HG02938 (cell line): Measurements from ENCODE around the gene ABCB8.
"Not testable (repeated sequence)": the region's sequence is repeated elsewhere in the genome, so short reads cannot be mapped to it uniquely, and the experiment has no call there.

ENCODE experiments used
- ATAC-seq: cut with Tn5 transposase; IDR thresholded peaks from one replicate; pipeline ENCODE4 v1.9.1; 2021; ENCODE audit warnings: mild to moderate bottlenecking, moderate library complexity; ENCODE audit not compliant: unreplicated experiment

Gene ABCB8

DNA sequence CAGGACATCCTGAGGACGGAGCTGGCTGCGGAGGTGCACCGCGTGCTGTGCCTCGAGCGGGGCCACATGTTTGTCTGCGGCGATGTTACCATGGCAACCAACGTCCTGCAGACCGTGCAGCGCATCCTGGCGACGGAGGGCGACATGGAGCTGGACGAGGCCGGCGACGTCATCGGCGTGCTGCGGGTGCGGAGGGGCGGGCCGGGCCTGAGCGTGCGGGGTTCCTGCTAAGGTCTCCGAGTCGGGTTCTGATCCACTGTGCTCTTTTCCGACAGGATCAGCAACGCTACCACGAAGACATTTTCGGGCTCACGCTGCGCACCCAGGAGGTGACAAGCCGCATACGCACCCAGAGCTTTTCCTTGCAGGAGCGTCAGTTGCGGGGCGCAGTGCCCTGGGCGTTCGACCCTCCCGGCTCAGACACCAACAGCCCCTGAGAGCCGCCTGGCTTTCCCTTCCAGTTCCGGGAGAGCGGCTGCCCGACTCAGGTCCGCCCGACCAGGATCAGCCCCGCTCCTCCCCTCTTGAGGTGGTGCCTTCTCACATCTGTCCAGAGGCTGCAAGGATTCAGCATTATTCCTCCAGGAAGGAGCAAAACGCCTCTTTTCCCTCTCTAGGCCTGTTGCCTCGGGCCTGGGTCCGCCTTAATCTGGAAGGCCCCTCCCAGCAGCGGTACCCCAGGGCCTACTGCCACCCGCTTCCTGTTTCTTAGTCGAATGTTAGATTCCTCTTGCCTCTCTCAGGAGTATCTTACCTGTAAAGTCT is 14.3 kb upstream of the ABCB8 start:
- peak; percentile 47 for ATAC-seq

DNA sequence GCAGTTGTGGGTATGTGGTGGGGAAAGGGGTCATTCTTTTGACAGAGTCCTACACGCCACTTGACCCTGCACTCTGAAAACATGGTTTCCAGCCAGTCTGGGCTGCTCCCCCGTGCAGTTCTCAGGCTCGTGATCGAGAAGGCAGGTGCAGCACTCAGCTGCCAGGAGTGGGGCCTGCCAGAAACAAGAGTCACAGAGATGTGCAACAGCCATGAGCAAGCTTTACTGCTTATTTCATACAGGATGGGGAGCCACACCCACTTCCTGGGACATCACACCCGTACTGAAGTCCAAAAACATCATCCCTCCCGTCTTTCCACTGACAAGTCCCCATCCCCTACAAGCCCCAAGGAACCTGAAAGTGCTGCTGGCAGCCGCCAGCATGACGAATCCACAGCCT is 13.3 kb upstream of the ABCB8 start:
- ATAC-seq, result no peak

DNA sequence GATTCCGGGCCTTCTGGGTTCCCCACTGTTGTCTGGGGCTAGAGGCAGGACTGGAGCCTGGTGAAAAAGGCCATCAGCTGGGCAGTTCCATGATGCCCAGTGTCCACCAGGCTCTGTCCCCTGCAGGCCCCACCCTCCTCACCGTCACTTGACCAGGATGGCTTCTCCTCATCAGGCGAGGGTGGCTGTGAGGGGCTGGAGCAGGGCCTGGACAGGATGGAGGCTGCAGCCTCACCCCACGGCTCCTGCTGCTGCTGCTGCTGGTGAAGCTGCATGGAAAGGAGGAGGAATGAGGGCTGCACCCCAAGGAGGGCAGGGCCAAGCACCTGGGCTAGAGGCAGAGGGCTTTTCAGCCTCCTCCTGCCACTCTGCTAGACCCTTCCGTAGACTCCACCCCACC is 12.3 kb upstream of the ABCB8 start:
- no peak for ATAC-seq

DNA sequence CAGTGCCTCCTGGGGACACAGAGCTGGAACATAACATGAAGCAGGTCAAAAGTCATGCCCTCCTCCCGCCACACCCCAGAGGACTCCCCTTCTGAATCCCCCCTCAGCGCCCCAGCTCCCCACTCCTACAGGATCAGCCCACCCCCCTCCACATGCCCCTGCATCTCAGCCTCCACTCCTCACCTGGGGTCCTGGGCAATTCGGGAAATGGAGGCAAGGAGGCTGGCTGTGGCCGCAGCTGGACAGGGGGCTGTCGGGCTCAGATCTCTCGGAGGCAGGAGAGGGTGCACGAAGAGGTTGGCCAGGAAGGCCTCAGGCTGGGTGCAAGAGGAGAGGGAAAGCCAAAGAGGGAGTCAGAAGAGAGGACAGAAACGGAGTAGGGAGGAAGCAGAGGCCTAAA is 11.7 kb upstream of the ABCB8 start:
- ATAC-seq, result no peak

DNA sequence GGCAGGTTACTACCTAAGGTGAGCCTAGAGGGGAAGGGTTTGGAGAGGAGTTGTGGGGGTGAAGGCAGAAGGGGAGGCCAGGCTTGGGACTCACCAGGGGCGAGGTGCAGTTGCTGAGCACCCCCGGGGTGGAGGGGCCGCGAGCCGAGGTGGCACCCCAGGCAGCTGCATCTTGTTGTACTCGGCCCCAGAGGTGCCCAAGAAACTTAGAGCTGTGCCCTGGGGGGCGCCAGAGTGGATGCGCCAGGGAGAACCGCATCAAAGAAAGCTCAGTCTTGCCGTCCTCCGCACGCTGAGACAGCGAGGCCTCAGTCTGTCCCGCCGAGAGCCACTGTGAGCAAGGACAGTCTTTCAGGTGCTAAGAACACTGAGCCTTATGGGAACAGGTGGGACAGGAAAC is 11.3 kb upstream of the ABCB8 start:
- ATAC-seq, result no peak

DNA sequence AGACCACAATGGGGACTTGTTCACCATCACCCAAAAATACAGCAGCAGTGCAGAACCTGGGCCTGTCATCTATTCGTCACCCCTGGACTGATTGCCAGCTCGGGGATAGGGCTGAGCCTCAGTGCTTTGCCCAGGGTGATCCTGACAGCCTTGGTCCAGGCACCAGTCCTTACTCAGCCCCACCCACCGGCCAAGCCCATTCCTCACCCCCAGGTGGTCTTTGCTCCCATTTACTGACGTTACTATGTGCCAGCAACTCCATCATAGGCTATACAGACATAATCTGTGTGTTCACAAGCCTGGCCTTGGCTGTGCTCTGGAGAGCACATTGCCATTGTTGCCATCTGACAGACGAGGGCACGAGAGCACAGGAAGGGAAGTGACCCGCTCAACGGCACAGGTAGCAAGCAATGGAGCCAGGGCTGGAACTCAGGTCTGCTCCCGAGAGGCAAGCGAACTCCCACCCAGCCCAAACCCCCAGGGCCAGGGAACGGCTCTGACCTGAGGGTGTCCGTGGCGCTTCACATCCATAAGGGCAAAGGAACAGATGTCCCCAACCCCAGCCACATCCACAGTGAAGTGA is 10.8 kb upstream of the ABCB8 start:
- ATAC-seq, result no peak

DNA sequence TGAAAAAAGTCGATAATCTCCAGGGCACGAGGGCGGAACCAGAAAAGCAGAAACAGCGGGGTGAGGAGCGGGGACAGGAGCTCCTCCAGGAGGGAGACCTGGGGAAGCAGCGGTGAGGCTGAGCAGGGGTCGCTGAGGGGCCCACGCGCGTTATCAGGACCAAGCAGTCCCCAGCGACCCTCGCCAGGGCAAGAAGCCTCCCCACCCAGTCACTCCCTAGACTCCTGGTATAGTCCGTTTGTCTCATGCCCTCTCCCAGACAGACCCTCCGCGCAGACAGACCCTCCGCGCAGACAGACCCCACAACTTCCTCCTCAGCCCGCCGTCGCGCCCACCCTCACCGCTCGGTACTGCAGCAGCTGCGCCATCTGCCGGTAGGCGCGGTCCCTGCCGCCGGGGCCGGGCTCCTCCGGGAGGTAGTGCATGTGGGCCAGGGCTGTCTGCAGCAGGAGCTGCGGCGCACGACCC is 10.3 kb upstream of the ABCB8 start:
- ATAC-seq, result no peak

DNA sequence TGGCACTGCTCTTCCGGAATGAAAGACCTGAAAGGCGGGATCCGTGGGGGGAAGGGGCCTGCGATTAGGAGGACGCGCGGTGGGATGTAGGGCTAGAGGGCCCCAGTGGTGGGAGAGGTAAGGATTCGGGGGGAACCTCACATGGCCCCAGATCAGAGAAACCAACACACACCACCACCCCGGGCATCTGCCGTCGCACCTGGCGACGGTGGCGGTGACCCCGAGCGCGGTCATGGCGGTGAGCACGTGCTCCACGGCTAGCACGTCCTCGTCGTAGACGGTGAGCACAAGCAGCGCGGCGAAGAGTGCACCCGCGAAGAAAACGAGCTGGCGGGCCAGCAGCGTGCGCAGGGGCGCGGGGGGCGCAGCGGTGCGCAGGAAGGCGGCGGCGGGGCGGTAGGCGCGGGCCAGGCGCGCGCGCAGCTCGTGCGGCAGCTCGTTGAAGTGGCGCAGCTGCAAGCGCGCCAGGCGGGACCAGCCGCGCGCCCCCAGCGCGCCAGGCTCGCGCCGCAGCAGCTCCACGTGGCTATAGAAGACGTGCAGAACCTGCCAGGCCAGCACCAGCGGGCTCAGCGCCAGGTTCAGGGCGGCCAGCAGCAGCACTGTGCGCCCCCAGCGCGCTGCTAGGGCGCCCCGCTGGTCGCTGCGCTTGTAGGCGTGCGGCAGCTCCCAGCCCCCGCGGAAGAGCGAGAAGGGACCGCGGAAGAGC is 9.7 kb upstream of the ABCB8 start:
- no peak for ATAC-seq

DNA sequence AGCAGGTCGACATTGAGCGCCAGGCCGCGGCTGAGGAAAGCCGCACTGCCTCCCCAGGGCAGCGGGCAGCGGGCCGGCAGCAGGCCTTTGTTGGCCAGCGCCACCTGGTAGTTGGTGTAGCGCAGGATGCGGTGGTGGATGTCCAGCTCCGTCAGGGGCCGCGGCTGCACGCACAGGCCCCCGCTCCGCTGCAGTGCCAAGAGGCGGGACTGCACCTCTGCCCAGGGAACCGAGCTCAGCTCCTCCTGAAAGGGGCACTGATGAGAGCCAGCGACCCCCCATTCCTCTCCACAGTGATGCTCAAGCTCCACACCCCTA is 9.2 kb upstream of the ABCB8 start:
- ATAC-seq, result no peak

DNA sequence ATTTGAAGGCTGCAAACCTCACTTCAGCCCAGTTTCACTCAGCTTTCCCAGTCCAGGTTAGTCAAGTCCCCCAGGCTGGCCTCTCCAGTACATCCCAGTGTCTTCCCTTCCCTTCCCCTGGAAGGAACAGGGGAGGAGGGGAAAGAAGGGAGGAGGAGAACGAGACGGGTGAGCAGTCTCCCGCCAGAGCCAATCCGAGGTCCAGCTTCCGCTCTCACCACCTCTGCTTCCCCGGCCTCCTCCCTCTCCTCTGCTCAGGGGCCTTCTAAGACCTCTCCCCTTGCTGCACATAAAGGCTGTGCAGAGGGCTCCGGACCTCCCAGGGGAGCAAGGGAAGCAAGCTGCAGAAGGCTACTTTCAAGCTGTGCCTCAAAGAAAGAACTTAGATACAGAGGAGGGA is 8.0 kb upstream of the ABCB8 start:
- no peak for ATAC-seq

DNA sequence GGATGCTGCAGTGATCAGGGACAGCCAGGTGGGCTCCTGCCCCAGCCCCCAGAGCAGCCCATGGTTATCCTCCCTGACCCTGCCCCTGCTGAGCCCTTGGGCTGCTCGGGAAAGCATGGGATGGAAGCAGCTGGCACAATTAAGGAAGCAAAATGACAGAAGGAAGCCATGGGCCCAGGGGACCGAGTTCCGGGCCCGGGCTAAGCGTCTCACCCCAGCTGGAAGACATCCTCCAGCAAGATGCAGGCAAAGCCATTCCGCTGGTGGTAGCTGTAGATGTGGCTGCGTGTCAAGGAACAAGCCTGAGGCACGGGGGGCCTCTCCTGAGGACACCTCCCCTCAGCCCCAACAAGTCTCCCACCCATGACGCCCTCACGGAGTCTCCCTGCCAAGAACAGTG is 5.0 kb upstream of the ABCB8 start:
- no peak for ATAC-seq

DNA sequence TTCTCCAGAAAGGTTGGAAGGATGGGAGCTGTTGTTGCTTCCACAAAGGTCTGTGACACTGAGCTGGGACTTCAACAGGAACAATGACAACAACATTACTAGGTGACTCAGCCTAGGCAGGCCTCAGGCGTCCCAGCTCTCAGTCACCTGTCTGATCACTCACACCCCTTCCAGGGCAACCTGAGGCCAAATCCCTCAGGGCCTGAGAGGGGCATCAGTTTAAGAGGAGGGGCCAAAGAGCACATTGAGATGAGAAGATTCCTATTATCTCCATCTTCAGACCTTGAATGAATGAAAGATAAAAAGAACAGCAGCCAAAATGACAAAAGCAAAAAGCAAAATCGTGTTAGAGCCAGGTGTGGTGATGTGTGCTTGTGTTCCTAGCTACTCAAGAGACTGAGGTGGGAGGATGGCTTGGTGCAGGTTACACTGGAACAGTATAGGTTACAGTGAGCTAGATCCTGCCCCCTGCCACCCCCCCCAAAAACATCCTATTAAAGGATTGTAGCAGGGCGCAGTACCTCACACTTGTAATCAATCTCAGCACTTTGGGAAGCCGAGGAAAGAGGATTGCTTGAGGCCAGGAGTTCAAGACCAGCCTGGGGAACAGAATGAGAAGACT is 3.7 kb upstream of the ABCB8 start, which contains the start of gene ATG9B:
Gene ATG9B (minus strand): TSS at position 60 of the 622 bp plus-strand sequence. CDS start 71 bp downstream, outside the sequence.
- ATAC-seq, result no peak

DNA sequence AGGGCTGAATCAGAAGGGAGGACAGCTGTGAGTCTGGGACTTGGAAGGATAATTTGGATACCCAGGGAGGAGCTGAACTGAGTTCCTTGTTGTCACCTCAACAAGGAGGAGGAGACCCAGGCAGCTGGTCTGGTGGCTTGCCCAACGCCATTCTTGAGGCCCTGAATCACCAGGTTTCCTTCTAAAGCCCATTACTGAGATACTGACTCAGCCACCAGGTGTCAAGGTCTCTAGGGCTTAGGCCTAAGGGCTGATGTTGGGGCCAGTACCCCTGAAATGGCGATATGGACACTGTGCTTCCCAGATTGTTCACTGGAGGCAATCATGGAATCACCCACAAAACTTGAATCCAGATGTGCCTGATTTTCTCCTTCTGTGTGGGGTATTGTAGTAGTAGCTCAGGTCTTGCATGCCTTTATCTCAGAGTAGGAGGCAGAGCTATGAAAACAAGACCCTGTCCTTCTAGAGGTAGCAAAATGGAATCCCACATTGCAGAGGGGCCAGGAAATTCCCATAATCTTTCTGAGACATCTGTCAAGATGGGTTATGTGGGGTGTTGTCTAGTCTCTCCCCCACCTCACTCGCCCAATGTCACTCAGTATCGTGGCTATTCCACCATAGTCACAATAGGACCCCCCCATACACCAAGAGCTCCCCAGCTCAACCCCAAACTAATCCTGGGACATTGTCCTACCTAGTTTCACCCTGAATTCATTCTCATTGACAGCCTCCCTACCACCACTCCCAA is 2.2 kb upstream of the ABCB8 start:
- no peak for ATAC-seq

DNA sequence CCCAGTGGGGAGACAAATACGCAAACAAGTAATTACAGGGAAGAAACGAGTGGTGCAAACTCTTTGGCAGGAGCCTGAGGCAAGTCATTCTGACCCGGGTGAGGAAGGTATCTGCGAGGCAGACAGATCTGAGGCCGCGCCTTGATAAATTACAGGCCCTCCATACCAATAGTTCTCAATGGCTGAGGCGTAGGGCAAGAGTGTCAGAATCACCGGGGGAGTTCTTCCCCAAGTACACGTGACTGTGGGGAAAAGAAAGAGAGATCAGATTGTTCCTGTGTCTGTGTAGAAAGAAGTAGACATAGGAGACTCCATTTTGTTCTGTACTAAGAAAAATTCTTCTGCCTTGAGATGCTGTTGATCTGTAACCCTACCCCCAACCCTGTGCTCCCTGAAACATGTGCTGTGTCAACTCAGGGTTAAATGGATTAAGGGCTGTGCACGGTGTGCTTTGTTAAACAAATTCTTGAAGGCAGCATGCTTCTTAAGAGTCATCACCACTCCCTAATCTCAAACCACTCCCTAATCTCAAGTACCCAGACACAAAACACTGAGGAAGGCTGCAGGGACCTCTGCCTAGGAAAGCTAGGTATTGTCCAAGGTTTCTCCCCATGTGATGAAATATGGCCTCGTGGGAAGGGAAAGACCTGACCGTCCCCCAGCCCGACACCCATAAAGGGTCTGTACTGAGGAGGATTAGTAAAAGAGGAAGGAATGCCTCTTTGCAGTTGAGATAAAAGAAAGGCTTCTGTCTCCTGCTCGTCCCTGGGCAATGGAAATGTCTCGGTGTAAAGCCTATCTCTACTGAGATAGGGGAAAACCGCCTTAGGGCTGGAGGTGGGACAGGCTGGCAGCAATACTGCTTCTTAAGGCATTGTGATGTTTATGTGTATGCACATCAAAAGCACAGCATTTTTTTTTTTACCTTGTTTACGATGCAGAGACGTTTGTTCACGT is 1.2 kb upstream of the ABCB8 start:
- not testable (repeated sequence) for ATAC-seq

DNA sequence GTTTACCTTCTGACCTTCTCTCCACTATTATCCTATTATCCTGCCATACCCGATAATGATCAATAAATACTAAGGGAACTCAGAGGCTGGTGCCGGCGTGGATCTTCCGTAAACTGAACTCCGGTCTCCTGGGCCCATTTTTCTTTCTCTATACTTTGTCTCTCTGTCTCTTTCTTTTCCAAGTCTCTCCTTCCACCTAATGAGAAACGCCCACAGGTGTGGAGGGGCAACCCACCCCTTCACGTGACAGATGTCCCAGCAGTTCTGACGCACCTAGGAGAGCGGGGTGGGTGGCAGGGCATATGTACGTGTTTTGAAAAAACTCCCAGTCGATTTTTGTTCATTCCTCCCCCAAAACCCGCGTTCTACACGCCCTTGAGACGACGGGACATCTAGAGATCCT is 521 bp upstream of the ABCB8 start:
- ATAC-seq, result not testable (repeated sequence)

DNA sequence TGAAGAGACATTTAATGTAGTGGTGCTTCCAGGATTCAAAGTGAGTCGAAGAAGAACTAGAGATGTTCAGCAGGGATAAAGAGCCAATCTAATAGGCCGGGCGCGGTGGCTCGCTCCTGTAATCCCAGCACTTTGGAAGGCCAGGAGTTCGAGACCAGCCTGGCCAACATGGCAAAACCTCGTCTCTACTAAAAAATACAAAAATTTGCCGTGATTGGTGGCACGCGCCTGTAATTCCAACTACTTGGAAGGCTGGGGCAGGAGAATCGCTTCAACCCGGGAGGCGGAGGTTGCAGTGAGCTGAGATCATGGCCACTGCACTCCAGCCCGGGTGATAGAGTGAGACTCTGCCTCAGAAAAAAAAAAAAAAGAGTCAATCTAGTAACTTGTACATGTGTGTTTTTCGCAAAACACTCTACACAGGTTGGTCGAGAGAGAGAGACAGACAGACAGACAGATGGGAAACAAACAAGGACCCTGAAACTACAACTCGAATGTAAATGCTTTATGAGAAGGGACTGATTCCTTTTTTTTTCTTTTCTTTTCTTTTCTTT is 775 bp downstream of the ABCB8 start:
- ATAC-seq, result no peak

DNA sequence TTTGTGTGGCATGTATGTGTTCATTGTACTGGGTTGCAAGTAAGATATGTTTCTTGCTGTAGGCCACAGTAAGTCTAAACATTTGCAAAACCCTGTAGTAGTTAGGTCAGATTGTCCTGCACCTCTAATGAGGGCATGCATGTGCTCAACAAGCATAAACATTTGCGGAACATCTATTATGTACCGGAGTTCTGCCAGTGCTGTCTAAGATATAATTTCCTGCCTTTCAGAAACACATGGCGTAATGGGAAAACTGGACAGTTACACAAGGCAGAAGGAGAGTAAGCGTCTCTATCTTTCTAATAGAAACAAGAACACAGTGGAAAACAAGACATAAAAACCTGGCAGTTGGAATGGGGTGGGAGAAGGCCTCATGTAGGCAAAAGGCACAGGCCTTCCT is 2.8 kb downstream of the ABCB8 start:
- no peak for ATAC-seq

DNA sequence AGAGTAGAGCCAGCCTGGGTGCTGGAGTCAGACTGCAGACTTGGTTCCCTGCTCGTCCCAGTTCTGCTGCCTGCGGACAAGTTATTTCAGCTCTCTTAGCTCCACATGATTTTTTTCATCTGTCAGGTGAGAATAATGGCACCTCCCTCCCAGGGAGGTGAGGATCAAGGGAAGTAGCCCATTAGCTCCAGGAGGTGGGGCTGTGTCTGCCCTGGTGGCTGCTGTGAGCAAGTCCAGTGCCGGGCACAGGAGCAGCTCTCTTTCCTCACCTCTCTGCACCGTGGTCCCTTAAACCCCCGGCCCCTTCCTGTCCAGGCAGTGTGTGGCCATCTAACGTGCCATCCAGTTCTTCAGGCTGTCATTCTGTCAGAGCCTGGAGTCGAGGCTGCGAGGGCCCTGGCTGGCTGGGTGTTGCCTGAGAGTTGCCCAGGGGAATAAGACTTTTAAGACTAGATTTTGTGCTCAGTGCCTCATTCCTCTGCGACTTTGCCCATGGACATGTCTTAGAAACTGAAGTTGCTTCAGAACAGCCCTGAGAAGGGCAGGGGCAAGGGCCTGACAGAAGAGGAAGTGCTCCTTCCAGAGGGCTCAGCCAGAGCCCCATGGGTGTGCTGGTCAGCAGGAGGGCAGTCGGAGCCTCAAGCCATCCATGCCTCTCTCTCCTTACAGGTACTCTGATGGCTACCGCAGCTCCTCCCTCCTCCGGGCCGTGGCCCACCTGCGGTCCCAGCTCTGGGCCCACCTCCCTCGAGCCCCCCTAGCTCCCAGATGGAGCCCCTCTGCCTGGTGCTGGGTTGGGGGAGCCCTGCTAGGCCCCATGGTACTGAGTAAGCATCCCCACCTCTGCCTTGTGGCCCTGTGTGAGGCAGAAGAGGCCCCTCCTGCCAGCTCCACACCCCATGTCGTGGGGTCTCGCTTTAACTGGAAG is 5.0 kb downstream of the ABCB8 start:
- ATAC-seq, result no peak

DNA sequence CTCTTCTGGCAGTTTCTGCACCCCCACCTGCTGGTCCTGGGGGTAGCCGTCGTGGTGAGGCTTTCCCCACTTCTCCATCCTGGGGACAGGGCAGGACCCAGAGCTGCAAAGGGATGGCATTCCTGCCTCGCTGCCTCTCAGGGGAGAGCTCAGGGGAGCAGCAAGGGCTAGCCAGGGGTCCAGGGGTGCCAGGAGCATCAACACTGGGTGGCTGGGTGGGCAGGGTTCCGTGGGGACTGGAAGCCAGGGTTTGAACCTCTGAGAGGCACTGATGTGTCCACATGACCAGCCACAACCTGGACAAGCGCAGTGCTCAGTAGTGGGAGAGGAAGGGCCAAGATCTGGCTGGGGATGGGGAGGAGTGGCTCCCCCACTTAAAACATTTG is 5.6 kb downstream of the ABCB8 start:
- ATAC-seq, result no peak
